Measurements from ENCODE around the gene TMEM150A.

TMEM150A gene

GRCh38 chr2:85649201-85650190 lies 47.0 kb upstream of the TMEM150A start:
- no peak for TF ChIP-seq FOXM1 (IDR thresholded peaks at IDR 0.05; ENCODE audit: borderline replicate concordance, low read depth)
- TF ChIP-seq TAF1 (IDR thresholded peaks at IDR 0.05; ENCODE audit: low read depth): no peak
- no peak for TF ChIP-seq TEAD4 (IDR thresholded peaks at IDR 0.05)
- TF ChIP-seq EP300 (IDR thresholded peaks at IDR 0.05; ENCODE audit: borderline replicate concordance): no peak
- no peak for TF ChIP-seq CREB1 (IDR thresholded peaks at IDR 0.05; ENCODE audit: low read depth)
- no peak for TF ChIP-seq RAD21 (IDR thresholded peaks at IDR 0.05; ENCODE audit: low read depth)
- no peak for TF ChIP-seq EGR1 (IDR thresholded peaks at IDR 0.05)
- TF ChIP-seq YY1 (IDR thresholded peaks at IDR 0.05; ENCODE audit: low read depth): no peak
- no peak for TF ChIP-seq NFIC (IDR thresholded peaks at IDR 0.05)
- TF ChIP-seq TCF12 (IDR thresholded peaks at IDR 0.05; ENCODE audit: low read depth): no peak
- no peak for TF ChIP-seq CEBPB (IDR thresholded peaks at IDR 0.05)

GRCh38 chr2:85648619-85649018 lies 46.1 kb upstream of the TMEM150A start:
- TF ChIP-seq TCF12 (IDR thresholded peaks at IDR 0.05; ENCODE audit: low read depth): no peak
- TF ChIP-seq USF1 (IDR thresholded peaks at IDR 0.05): no peak
- no peak for TF ChIP-seq YY1 (IDR thresholded peaks at IDR 0.05; ENCODE audit: low read depth)
- no peak for TF ChIP-seq EGR1 (IDR thresholded peaks at IDR 0.05)
- no peak for TF ChIP-seq CREB1 (IDR thresholded peaks at IDR 0.05; ENCODE audit: low read depth)
- TF ChIP-seq MAX (IDR thresholded peaks at IDR 0.05): no peak
- no peak for TF ChIP-seq REST (IDR thresholded peaks at IDR 0.05; ENCODE audit: low read depth)
- no peak for TF ChIP-seq TEAD4 (IDR thresholded peaks at IDR 0.05)
- TF ChIP-seq NFIC (IDR thresholded peaks at IDR 0.05): no peak
- no peak for TF ChIP-seq CEBPB (IDR thresholded peaks at IDR 0.05)
- TF ChIP-seq EP300 (IDR thresholded peaks at IDR 0.05; ENCODE audit: borderline replicate concordance): no peak

- no peak for TF ChIP-seq USF1 (IDR thresholded peaks at IDR 0.05)
- no peak for TF ChIP-seq CREB1 (IDR thresholded peaks at IDR 0.05; ENCODE audit: low read depth)
- TF ChIP-seq REST (IDR thresholded peaks at IDR 0.05; ENCODE audit: low read depth): no peak
- TF ChIP-seq EP300 (IDR thresholded peaks at IDR 0.05; ENCODE audit: borderline replicate concordance): no peak
- no peak for TF ChIP-seq ZBTB7A (IDR thresholded peaks at IDR 0.05; ENCODE audit: low read depth)
- TF ChIP-seq FOXM1 (IDR thresholded peaks at IDR 0.05; ENCODE audit: borderline replicate concordance, low read depth): no peak
- no peak for TF ChIP-seq EGR1 (IDR thresholded peaks at IDR 0.05)
- TF ChIP-seq CEBPB (IDR thresholded peaks at IDR 0.05): no peak
- no peak for TF ChIP-seq TEAD4 (IDR thresholded peaks at IDR 0.05)
- TF ChIP-seq YY1 (IDR thresholded peaks at IDR 0.05; ENCODE audit: low read depth): no peak
These were observed 45.5 kb upstream of the TMEM150A start for GRCh38 chr2:85647823-85648526.

- TF ChIP-seq NFIC (IDR thresholded peaks at IDR 0.05) (no peak), CREB1 (IDR thresholded peaks at IDR 0.05; ENCODE audit: low read depth) (no peak), USF1 (IDR thresholded peaks at IDR 0.05) (no peak), CEBPB (IDR thresholded peaks at IDR 0.05) (no peak), TCF12 (IDR thresholded peaks at IDR 0.05; ENCODE audit: low read depth) (no peak), REST (IDR thresholded peaks at IDR 0.05; ENCODE audit: low read depth) (no peak), FOXM1 (IDR thresholded peaks at IDR 0.05; ENCODE audit: borderline replicate concordance, low read depth) (no peak), EGR1 (IDR thresholded peaks at IDR 0.05) (no peak), ZBTB7A (IDR thresholded peaks at IDR 0.05; ENCODE audit: low read depth) (no peak), MAX (IDR thresholded peaks at IDR 0.05) (no peak), EP300 (IDR thresholded peaks at IDR 0.05; ENCODE audit: borderline replicate concordance) (no peak), YY1 (IDR thresholded peaks at IDR 0.05; ENCODE audit: low read depth) (no peak), TEAD4 (IDR thresholded peaks at IDR 0.05) (no peak), RAD21 (IDR thresholded peaks at IDR 0.05; ENCODE audit: low read depth) (no peak), TAF1 (IDR thresholded peaks at IDR 0.05; ENCODE audit: low read depth) (no peak)
These were observed 43.7 kb upstream of the TMEM150A start for GRCh38 chr2:85646166-85646565.
